A549 treated with Hydrocortisone at 1 μM for 4 hours (cell line): Measurements from ENCODE around the gene ZNF33A. TPM values are rescaled to one million over a fixed set of nuclear protein-coding genes. Genes with fewer than 3 reads are reported as not detected.

ENCODE experiments used
- total RNA-seq: library from RNA; stranded (reverse); fragments of 200-300 nt; extraction: Qiagen RNA extraction; gene quantifications from 5 replicates; pipeline ENCODE4 v1.2.3, GENCODE V29; 2022

Gene ZNF33A
- total RNA-seq = 5.3 to 8.9 TPM (median 7.9 TPM) in 5 replicates

GRCh38 chr10:38010119-38010903, at the start of gene ZNF33A:
Gene ZNF33A, plus strand, starts transcription at chr10:38010675. Its CDS starts 1,667 bp downstream, at chr10:38012342.

GRCh38 chr10:37976091-37976879, 34.2 kb upstream of the ZNF33A start, which contains the start of gene ZNF25:
Gene ZNF25, minus strand, starts transcription at chr10:37976647. Its CDS starts 4,925 bp downstream, at chr10:37971722.

GRCh38 chr10:38094158-38094926, 83.9 kb downstream of the ZNF33A start, which contains the start of gene ZNF37A:
Gene ZNF37A, plus strand, starts transcription at chr10:38094337. Its CDS starts 2,281 bp downstream, at chr10:38096618.

Other genes starting within 250 kb of the ZNF33A start
- 3.4 to 5.0 TPM (median 4.0 TPM) in 5 replicates for gene ZNF248, start 153.1 kb upstream of the ZNF33A start, total RNA-seq
- 1.1 to 2.4 TPM (median 1.8 TPM) in 5 replicates for gene ZNF25, start 34.0 kb upstream of the ZNF33A start, total RNA-seq
- 4.0 to 7.0 TPM (median 5.0 TPM) in 5 replicates for gene ZNF37A, start 83.7 kb downstream of the ZNF33A start, total RNA-seq